ENCODE measurements around the gene RNF43. TPM values are rescaled to one million over a fixed set of nuclear protein-coding genes. Genes with fewer than 3 reads are reported as not detected.
A peak's percentile ranks its signal among the peaks of the same experiment; 100 is the strongest.

The RNF43 gene
- total RNA-seq, 2 donors from 2014 or later: 8.3 to 10.5 TPM

DNA sequence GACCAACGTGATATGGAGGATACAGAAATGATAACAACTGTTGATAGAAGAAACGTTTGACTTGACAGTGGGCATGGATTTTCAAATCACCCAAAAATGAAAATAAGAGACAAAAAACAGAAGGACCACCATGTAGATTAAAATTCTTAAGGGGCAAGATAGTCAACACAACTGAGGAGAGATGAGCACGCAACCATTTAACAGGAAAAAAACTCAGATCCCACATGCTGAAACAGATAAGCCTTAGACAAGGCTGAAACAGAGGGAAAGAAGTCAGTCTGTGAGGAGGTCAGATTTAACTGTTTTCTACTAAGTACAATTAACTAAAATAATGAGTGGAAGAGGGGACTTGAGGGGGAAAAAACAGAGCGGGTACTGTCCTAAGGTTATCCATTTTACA is 21.2 kb downstream of the RNF43 start:
- WGBS, 2 donors: 82 to 91% methylated on average over 4 of the region's 4 CpGs
- Histone ChIP-seq H3K27ac (no peak overlapping the region), H3K4me1 (peaks cover 46% of the 10 kb centered on the region), H3K27me3 (no peaks in the 10 kb centered on the region), H3K9me3 (no peaks in the 10 kb centered on the region), H3K36me3 (replicated peaks in 1 of 2; ENCODE audit: insufficient read depth in 1 of 2, low read depth in 2 of 2) (no peaks in the 10 kb centered on the region), H3K4me3 (no peak overlapping the region)
- no peak for DNase-seq
- intact Hi-C loops (cut with DNase I): no loop called here
- TF ChIP-seq, protein P1, sequence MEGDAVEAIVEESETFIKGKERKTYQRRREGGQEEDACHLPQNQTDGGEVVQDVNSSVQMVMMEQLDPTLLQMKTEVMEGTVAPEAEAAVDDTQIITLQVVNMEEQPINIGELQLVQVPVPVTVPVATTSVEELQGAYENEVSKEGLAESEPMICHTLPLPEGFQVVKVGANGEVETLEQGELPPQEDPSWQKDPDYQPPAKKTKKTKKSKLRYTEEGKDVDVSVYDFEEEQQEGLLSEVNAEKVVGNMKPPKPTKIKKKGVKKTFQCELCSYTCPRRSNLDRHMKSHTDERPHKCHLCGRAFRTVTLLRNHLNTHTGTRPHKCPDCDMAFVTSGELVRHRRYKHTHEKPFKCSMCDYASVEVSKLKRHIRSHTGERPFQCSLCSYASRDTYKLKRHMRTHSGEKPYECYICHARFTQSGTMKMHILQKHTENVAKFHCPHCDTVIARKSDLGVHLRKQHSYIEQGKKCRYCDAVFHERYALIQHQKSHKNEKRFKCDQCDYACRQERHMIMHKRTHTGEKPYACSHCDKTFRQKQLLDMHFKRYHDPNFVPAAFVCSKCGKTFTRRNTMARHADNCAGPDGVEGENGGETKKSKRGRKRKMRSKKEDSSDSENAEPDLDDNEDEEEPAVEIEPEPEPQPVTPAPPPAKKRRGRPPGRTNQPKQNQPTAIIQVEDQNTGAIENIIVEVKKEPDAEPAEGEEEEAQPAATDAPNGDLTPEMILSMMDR (IDR thresholded peaks at IDR 0.05): no peak
- TF ChIP-seq POLR2A (IDR thresholded peaks at IDR 0.05): no peak
- no peak for ATAC-seq

DNA sequence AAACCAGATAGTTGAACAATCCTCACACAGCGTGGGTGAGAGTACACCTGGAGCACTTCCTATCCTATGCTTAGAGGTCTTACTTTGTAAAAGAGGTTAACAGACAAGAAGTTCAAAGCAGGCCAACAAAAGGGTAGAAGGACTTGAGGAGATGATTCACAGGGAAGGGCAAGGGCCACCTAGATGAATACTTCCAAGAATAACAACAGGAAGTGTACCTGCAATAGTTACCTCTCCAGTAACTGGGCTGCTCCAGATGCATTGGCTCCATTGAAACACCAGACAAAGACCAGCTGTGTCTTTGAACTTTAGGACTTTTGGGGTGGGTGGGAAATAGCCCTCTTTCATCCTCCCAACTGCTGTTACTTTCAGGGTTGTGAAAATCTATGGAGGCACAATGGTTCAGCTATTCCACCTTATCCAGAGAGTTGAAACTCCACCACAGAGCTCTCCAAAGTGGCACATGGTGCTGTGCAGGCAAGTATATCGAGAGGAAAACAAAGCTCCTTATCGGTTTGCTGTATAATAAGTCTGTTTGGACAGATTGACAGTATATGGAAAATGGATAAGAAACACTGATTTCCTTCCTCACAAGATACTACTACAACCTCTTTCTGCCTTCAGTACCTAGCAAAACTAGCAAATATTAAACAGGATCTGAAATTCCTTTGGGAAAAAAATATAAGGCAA is 22.7 kb downstream of the RNF43 start:
- no peak for ATAC-seq
- H3K27me3 ChIP-seq: no peaks in the 10 kb centered on the region
- no peak for TF ChIP-seq POLR2A (IDR thresholded peaks at IDR 0.05)
- TF ChIP-seq, protein P1 (IDR thresholded peaks at IDR 0.05): no peak
- DNase-seq: no peak
- peaks cover 54% of the 10 kb centered on the region for H3K4me1 ChIP-seq
- H3K27ac ChIP-seq: no peak overlapping the region
- H3K9me3 ChIP-seq: no peaks in the 10 kb centered on the region
- WGBS, 2 donors: 35 to 48% methylated on average over 3 of the region's 3 CpGs
- no peak overlapping the region for H3K4me3 ChIP-seq
- H3K36me3 ChIP-seq (replicated peaks in 1 of 2; ENCODE audit: insufficient read depth in 1 of 2, low read depth in 2 of 2): no peaks in the 10 kb centered on the region
- intact Hi-C loops (cut with DNase I): no loop called here

DNA sequence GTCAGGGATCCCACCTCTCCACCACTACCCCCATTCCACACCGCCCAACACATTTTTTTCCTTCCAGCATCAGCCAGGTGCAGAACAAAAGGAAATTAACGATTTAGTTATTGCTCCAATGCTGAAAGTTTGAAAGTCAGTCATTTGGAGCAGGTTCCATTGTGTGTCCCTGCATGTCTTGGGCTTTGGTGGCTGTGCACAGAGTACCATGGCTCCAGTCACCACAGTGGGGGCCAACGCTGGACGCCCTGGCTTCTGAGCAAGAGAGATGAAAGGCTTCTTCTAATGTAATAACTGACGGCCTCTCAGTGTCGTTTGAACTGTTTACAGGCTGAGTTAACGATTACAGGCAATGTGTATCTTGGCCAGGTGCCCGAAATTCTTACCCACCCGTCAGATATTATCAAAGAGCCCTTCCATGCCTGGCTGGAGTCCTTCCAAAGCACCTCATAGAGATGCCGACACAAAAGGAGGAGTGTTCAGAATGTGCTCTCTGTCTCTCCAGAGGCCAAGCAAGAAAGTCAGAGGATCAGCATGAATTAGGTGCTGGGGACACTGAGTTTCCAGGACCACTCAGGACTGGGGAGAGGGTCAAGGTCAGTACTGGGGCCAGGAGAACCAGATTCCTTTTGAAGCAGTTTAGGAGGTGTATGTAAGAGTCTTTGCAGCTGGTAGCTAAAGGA is 25.9 kb downstream of the RNF43 start:
- peak in 1 of 3 donors; percentile 27 for TF ChIP-seq POLR2A (IDR thresholded peaks at IDR 0.05)
- TF ChIP-seq, protein P1 (IDR thresholded peaks at IDR 0.05): no peak
- H3K27me3 ChIP-seq: no peaks in the 10 kb centered on the region
- no peaks in the 10 kb centered on the region for H3K36me3 ChIP-seq (replicated peaks in 1 of 2; ENCODE audit: insufficient read depth in 1 of 2, low read depth in 2 of 2)
- intact Hi-C loops (cut with DNase I): no loop called here
- H3K27ac ChIP-seq: peak overlapping the region; percentile 50 to 71 (median 62)
- 9 to 14% methylated on average over 10 of the region's 10 CpGs for WGBS, 2 donors
- no peaks in the 10 kb centered on the region for H3K9me3 ChIP-seq
- peak; percentile 97 for ATAC-seq
- peak; percentile 95 to 98 (median 97) for DNase-seq
- H3K4me1 ChIP-seq: peaks cover 64% of the 10 kb centered on the region
- no peak overlapping the region for H3K4me3 ChIP-seq

DNA sequence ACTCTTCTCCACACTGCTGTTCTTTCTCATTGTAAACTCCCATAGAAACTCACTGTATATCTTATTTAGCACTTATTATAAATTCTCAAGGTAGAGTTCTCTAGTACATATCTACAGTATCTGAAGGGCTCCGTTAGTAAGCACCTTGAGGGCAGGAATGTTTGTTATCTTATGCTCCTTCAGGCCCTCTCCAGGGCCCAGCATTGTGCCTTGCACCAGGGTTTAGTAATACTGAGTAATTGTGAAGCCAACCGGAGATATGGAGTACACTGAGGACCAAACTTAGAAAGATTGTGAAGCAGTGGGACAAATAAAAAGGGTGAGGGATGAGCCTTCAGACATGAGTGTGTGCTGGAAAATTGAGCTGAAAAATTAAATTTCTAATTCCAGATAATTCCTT is 26.4 kb downstream of the RNF43 start:
- Histone ChIP-seq H3K4me3 (no peak overlapping the region), H3K27me3 (no peaks in the 10 kb centered on the region), H3K27ac (peak overlapping the region; percentile 50 to 71 (median 62)), H3K36me3 (replicated peaks in 1 of 2; ENCODE audit: insufficient read depth in 1 of 2, low read depth in 2 of 2) (no peaks in the 10 kb centered on the region), H3K9me3 (no peaks in the 10 kb centered on the region), H3K4me1 (peaks cover 67% of the 10 kb centered on the region)
- ATAC-seq (no peak), DNase-seq (no peak)
- 77 to 83% methylated on average over 2 of the region's 2 CpGs for WGBS, 2 donors
- intact Hi-C loops (cut with DNase I): no loop called here
- TF ChIP-seq, protein P1 (IDR thresholded peaks at IDR 0.05): no peak
- no peak for TF ChIP-seq POLR2A (IDR thresholded peaks at IDR 0.05)

Measured in body of pancreas (tissue), 4 donors.